Neural progenitor cell (in vitro differentiated cells): ENCODE results near the gene TOMM70.

Experiments
- EZH2phosphoT487 ChIP-seq: fragments of 200-600 bp; sonication (generic); IDR thresholded peaks from 2 replicates; pipeline ENCODE4 v1.6.1; 2017; ENCODE audit warnings: antibody characterized with exemption
- TF ChIP-seq, protein P1 (sequence below): fragments of 200-600 bp; sonication (generic); IDR thresholded peaks from 2 replicates; pipeline ENCODE4 v1.5.1; 2017; ENCODE audit warnings: antibody characterized with exemption, mild to moderate bottlenecking

DNA sequence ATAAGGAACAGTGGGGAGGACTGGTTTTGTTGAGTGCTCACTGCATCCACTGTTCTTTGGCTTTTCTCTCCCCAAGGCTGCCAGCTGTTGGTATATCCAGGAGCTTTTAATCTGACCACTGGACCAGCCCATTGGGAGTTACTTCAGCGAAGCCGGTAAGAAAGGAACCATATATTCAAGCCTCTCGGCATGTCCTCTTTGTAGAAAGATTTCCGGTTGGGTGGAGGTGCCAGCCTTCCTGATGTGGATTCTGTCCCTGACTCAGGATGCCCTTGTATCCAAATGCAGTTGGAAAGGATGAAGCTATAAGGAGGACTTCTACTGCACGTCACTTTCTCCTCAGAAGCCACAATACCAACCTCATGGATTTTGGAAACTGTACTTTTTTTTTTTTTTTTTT is 52.2 kb downstream of the TOMM70 start:
- TF ChIP-seq, protein P1, sequence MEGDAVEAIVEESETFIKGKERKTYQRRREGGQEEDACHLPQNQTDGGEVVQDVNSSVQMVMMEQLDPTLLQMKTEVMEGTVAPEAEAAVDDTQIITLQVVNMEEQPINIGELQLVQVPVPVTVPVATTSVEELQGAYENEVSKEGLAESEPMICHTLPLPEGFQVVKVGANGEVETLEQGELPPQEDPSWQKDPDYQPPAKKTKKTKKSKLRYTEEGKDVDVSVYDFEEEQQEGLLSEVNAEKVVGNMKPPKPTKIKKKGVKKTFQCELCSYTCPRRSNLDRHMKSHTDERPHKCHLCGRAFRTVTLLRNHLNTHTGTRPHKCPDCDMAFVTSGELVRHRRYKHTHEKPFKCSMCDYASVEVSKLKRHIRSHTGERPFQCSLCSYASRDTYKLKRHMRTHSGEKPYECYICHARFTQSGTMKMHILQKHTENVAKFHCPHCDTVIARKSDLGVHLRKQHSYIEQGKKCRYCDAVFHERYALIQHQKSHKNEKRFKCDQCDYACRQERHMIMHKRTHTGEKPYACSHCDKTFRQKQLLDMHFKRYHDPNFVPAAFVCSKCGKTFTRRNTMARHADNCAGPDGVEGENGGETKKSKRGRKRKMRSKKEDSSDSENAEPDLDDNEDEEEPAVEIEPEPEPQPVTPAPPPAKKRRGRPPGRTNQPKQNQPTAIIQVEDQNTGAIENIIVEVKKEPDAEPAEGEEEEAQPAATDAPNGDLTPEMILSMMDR: no peak
- no peak for TF ChIP-seq EZH2phosphoT487
